ENCODE measurements around the gene USP14.
"Not testable (repeated sequence)": the region's sequence is repeated elsewhere in the genome, so short reads cannot be mapped to it uniquely, and the experiment has no call there.

USP14 gene

GRCh38 chr18:158128-159036, at the start of gene USP14:
Gene USP14 (plus strand): TSS chr18:158557. CDS start chr18:158699, 142 bp downstream.
- Histone ChIP-seq H3K4me3 (ENCODE audit: low read depth in 1 of 2, low read length in 2 of 2) (peak within 1 kb of the TSS; percentile 96), H3K36me3 (ENCODE audit: control insufficient read depth in 1 of 2, insufficient read depth in 2 of 2, low read length in 2 of 2) (no peaks in the 10 kb centered on the region), H3K4me1 (ENCODE audit: control insufficient read depth in 1 of 2, insufficient read depth in 2 of 2, low read length in 2 of 2) (peaks cover 5 to 17% of the 10 kb centered on the region in 2 donors), H3K9me3 (ENCODE audit: control insufficient read depth in 1 of 2, low read length in 2 of 2) (no peaks in the 10 kb centered on the region), H3K27me3 (ENCODE audit: low read depth, low read length) (no peaks in the 10 kb centered on the region), H3K27ac (ENCODE audit: low read length) (peak within 1 kb of the TSS; percentile 81)

GRCh38 chr18:108665-109063, 49.7 kb upstream of the USP14 start:
- H3K4me3 ChIP-seq (ENCODE audit: low read depth in 1 of 2, low read length in 2 of 2); H3K36me3 ChIP-seq (ENCODE audit: control insufficient read depth in 1 of 2, insufficient read depth in 2 of 2, low read length in 2 of 2); H3K27ac ChIP-seq (ENCODE audit: low read length); H3K4me1 ChIP-seq (ENCODE audit: control insufficient read depth in 1 of 2, insufficient read depth in 2 of 2, low read length in 2 of 2); H3K27me3 ChIP-seq (ENCODE audit: low read depth, low read length); H3K9me3 ChIP-seq (ENCODE audit: control insufficient read depth in 1 of 2, low read length in 2 of 2): not testable (repeated sequence)

GRCh38 chr18:109130-109921, 49.0 kb upstream of the USP14 start:
- H3K9me3 ChIP-seq (ENCODE audit: control insufficient read depth in 1 of 2, low read length in 2 of 2); H3K27ac ChIP-seq (ENCODE audit: low read length); H3K36me3 ChIP-seq (ENCODE audit: control insufficient read depth in 1 of 2, insufficient read depth in 2 of 2, low read length in 2 of 2); H3K27me3 ChIP-seq (ENCODE audit: low read depth, low read length); H3K4me1 ChIP-seq (ENCODE audit: control insufficient read depth in 1 of 2, insufficient read depth in 2 of 2, low read length in 2 of 2); H3K4me3 ChIP-seq (ENCODE audit: low read depth in 1 of 2, low read length in 2 of 2): not testable (repeated sequence)

GRCh38 chr18:109922-110261, 48.5 kb upstream of the USP14 start:
- H3K27me3 ChIP-seq (ENCODE audit: low read depth, low read length); H3K4me3 ChIP-seq (ENCODE audit: low read depth in 1 of 2, low read length in 2 of 2); H3K4me1 ChIP-seq (ENCODE audit: control insufficient read depth in 1 of 2, insufficient read depth in 2 of 2, low read length in 2 of 2); H3K36me3 ChIP-seq (ENCODE audit: control insufficient read depth in 1 of 2, insufficient read depth in 2 of 2, low read length in 2 of 2); H3K9me3 ChIP-seq (ENCODE audit: control insufficient read depth in 1 of 2, low read length in 2 of 2); H3K27ac ChIP-seq (ENCODE audit: low read length): not testable (repeated sequence)

- not testable (repeated sequence) for H3K4me3 ChIP-seq (ENCODE audit: low read depth in 1 of 2, low read length in 2 of 2); H3K9me3 ChIP-seq (ENCODE audit: control insufficient read depth in 1 of 2, low read length in 2 of 2); H3K4me1 ChIP-seq (ENCODE audit: control insufficient read depth in 1 of 2, insufficient read depth in 2 of 2, low read length in 2 of 2); H3K27ac ChIP-seq (ENCODE audit: low read length); H3K36me3 ChIP-seq (ENCODE audit: control insufficient read depth in 1 of 2, insufficient read depth in 2 of 2, low read length in 2 of 2); H3K27me3 ChIP-seq (ENCODE audit: low read depth, low read length)
These were observed 47.8 kb upstream of the USP14 start for GRCh38 chr18:110351-111201.

- Histone ChIP-seq H3K4me1 (ENCODE audit: control insufficient read depth in 1 of 2, insufficient read depth in 2 of 2, low read length in 2 of 2) (no peaks in the 10 kb centered on the region), H3K36me3 (ENCODE audit: control insufficient read depth in 1 of 2, insufficient read depth in 2 of 2, low read length in 2 of 2) (no peaks in the 10 kb centered on the region), H3K4me3 (ENCODE audit: low read depth in 1 of 2, low read length in 2 of 2) (peak overlapping the region; percentile 40 to 53), H3K9me3 (ENCODE audit: control insufficient read depth in 1 of 2, low read length in 2 of 2) (no peaks in the 10 kb centered on the region), H3K27me3 (ENCODE audit: low read depth, low read length) (no peaks in the 10 kb centered on the region), H3K27ac (ENCODE audit: low read length) (no peak overlapping the region)
These were observed 46.9 kb upstream of the USP14 start for GRCh38 chr18:111306-112014.

GRCh38 chr18:112015-112733, 46.2 kb upstream of the USP14 start:
- H3K4me3 ChIP-seq (ENCODE audit: low read depth in 1 of 2, low read length in 2 of 2); H3K27ac ChIP-seq (ENCODE audit: low read length); H3K36me3 ChIP-seq (ENCODE audit: control insufficient read depth in 1 of 2, insufficient read depth in 2 of 2, low read length in 2 of 2); H3K27me3 ChIP-seq (ENCODE audit: low read depth, low read length); H3K9me3 ChIP-seq (ENCODE audit: control insufficient read depth in 1 of 2, low read length in 2 of 2); H3K4me1 ChIP-seq (ENCODE audit: control insufficient read depth in 1 of 2, insufficient read depth in 2 of 2, low read length in 2 of 2): not testable (repeated sequence)

- H3K27ac ChIP-seq (ENCODE audit: low read length); H3K4me3 ChIP-seq (ENCODE audit: low read depth in 1 of 2, low read length in 2 of 2); H3K27me3 ChIP-seq (ENCODE audit: low read depth, low read length); H3K9me3 ChIP-seq (ENCODE audit: control insufficient read depth in 1 of 2, low read length in 2 of 2); H3K4me1 ChIP-seq (ENCODE audit: control insufficient read depth in 1 of 2, insufficient read depth in 2 of 2, low read length in 2 of 2); H3K36me3 ChIP-seq (ENCODE audit: control insufficient read depth in 1 of 2, insufficient read depth in 2 of 2, low read length in 2 of 2): not testable (repeated sequence)
These were observed 37.7 kb upstream of the USP14 start for GRCh38 chr18:120539-121260.

GRCh38 chr18:135045-135444, 23.3 kb upstream of the USP14 start:
- Histone ChIP-seq H3K27me3 (ENCODE audit: low read depth, low read length) (no peaks in the 10 kb centered on the region), H3K36me3 (ENCODE audit: control insufficient read depth in 1 of 2, insufficient read depth in 2 of 2, low read length in 2 of 2) (no peaks in the 10 kb centered on the region), H3K4me3 (ENCODE audit: low read depth in 1 of 2, low read length in 2 of 2) (no peak overlapping the region), H3K4me1 (ENCODE audit: control insufficient read depth in 1 of 2, insufficient read depth in 2 of 2, low read length in 2 of 2) (no peaks in the 10 kb centered on the region), H3K9me3 (ENCODE audit: control insufficient read depth in 1 of 2, low read length in 2 of 2) (no peaks in the 10 kb centered on the region), H3K27ac (ENCODE audit: low read length) (no peak overlapping the region)

- Histone ChIP-seq H3K9me3 (ENCODE audit: control insufficient read depth in 1 of 2, low read length in 2 of 2) (no peaks in the 10 kb centered on the region), H3K4me1 (ENCODE audit: control insufficient read depth in 1 of 2, insufficient read depth in 2 of 2, low read length in 2 of 2) (no peaks in the 10 kb centered on the region), H3K4me3 (ENCODE audit: low read depth in 1 of 2, low read length in 2 of 2) (no peak overlapping the region), H3K27me3 (ENCODE audit: low read depth, low read length) (no peaks in the 10 kb centered on the region), H3K36me3 (ENCODE audit: control insufficient read depth in 1 of 2, insufficient read depth in 2 of 2, low read length in 2 of 2) (no peaks in the 10 kb centered on the region), H3K27ac (ENCODE audit: low read length) (no peak overlapping the region)
These were observed 21.9 kb upstream of the USP14 start for GRCh38 chr18:136433-136832.
